ENCODE data around the gene PIGW. TPM values are rescaled to one million over a fixed set of nuclear protein-coding genes. Genes with fewer than 3 reads are reported as not detected.

PIGW gene
- total and polyA plus RNA-seq, 10 of the 15 experiments (the other 5 are each of a cell fraction or from before 2014, with no cell fraction given), result 6.0 to 31.5 (median 13.8) TPM

- H3K9ac ChIP-seq (ENCODE audit: control insufficient read depth, insufficient read depth, low read length), result peak within 1 kb of the TSS; percentile 95
- FAIRE-seq (no peak), DNase-seq (ENCODE audit: low read depth, low spot score) (peak; percentile 66), ATAC-seq (peak; percentile 80)
- WGBS (ENCODE audit: insufficient coverage, insufficient replicate concordance, low lambda C conversion rate, missing lambda C conversion rate), result under 1% methylated on average over 45 of the region's 71 CpGs
- H3K27ac ChIP-seq (ENCODE audit: control insufficient read depth, insufficient read depth), result peak within 1 kb of the TSS; percentile 90
- CTCF ChIA-PET, result interaction anchor here (0.7 to 4.6 kb wide), 8 partner anchors 10 to 732 kb away, joined by 3 to 34 read pairs (median 3); partner anchors contain the start of gene MRM1
- POLR2A ChIA-PET, result interaction anchor here (0.6 to 4.9 kb wide), 9 partner anchors 8 to 736 kb away, joined by 3 to 28 read pairs (median 5); partner anchors contain the start of genes DHRS11, MRM1, MYO19 and PIGW
- peak within 1 kb of the TSS; percentile 66 for H3K4me2 ChIP-seq (ENCODE audit: control insufficient read depth, insufficient read depth)
- SMC1A ChIA-PET (ENCODE audit: uncharacterized antibody, unreplicated experiment), result interaction anchor here (1.0 to 1.4 kb wide), 4 partner anchors 20 to 59 kb away, joined by 3 to 9 read pairs (median 4); partner anchors contain the start of gene MRM1
- H3K4me1 ChIP-seq (ENCODE audit: control insufficient read depth, insufficient read depth, low read length), result 0 out of 2 replicates have a peak, but pooled peaks cover 3% of the 10 kb centered on the region
- in situ Hi-C loops (cut with MboI) (no loop called here), intact Hi-C loops (cut with micrococcal nuclease; ENCODE audit: unreplicated experiment) (loop anchor here (1.0 to 5.0 kb wide), 2 partner anchors 8 to 58 kb away; partner anchors contain the start of gene MRM1)
- H3K9me3 ChIP-seq (replicated peaks; ENCODE audit: control insufficient read depth, insufficient read depth, low read length), result no peaks in the 10 kb centered on the region
- no peaks in the 10 kb centered on the region for H3K36me3 ChIP-seq (ENCODE audit: control insufficient read depth in 2 of 2, insufficient read depth in 2 of 2, low read length in 1 of 2)
- peaks cover 50% of the 10 kb centered on the region for H3K79me2 ChIP-seq (ENCODE audit: control insufficient read depth, insufficient read depth, low read length)
- H3K4me3 ChIP-seq, result peak within 1 kb of the TSS; percentile 89
- RAD21 ChIA-PET (ENCODE audit: unreplicated experiment), result interaction anchor here (0.6 to 2.3 kb wide), 6 partner anchors 9 to 666 kb away, joined by 3 to 15 read pairs (median 4); partner anchors contain the start of genes MRM1, MYO19 and PIGW
- H3K27me3 ChIP-seq (replicated peaks in 1 of 2; ENCODE audit: control insufficient read depth in 2 of 2, insufficient read depth in 2 of 2, low read length in 1 of 2), result no peaks in the 10 kb centered on the region
- H4K20me1 ChIP-seq (ENCODE audit: control insufficient read depth, insufficient read depth), result no peaks in the 10 kb centered on the region
- TSS peak; percentile 93 for BruUV-seq (replicated peaks)
- H2AFZ ChIP-seq (ENCODE audit: control insufficient read depth, low read depth, low read length), result peak within 1 kb of the TSS; percentile 89
- TF ChIP-seq RBBP5 (conservative IDR thresholded peaks at IDR 0.05) (no peak), KAT2A (conservative IDR thresholded peaks at IDR 0.05; ENCODE audit: control insufficient read depth, low read depth, low read length) (no peak), USF2 (IDR thresholded peaks at IDR 0.05; ENCODE audit: borderline replicate concordance, low read depth, low read length) (no peak), EED (IDR thresholded peaks at IDR 0.05; ENCODE audit: low read depth) (0 out of 2 replicates have a peak, but pooled peaks have one; percentile 47), GABPA (IDR thresholded peaks at IDR 0.05; ENCODE audit: low read depth) (no peak), IKZF1 (conservative IDR thresholded peaks at IDR 0.05) (peak; percentile 99), HDGF (IDR thresholded peaks at IDR 0.05) (0 out of 2 replicates have a peak, but pooled peaks have one; percentile 17), USF1 (IDR thresholded peaks at IDR 0.05; ENCODE audit: borderline replicate concordance, extremely low read length, insufficient read depth, low read depth, low read length) (no peak), ZNF384 (IDR thresholded peaks at IDR 0.05; ENCODE audit: borderline replicate concordance, low read depth, low read length) (no peak), KLF5 (IDR thresholded peaks at IDR 0.05; ENCODE audit: partially characterized antibody) (peak; percentile 35), YY1 (IDR thresholded peaks at IDR 0.05; ENCODE audit: low read depth, low read length) (0 out of 2 replicates have a peak, but pooled peaks have one; percentile 38), ATF7 (IDR thresholded peaks at IDR 0.05; ENCODE audit: low read depth) (0 out of 2 replicates have a peak, but pooled peaks have one; percentile 10), PAX5 (IDR thresholded peaks at IDR 0.05; ENCODE audit: borderline replicate concordance, low read depth, low read length) (no peak), CEBPB (IDR thresholded peaks at IDR 0.05; ENCODE audit: borderline replicate concordance in 1 of 2, low read depth in 2 of 2, low read length in 2 of 2) (no peak), SP1 (IDR thresholded peaks at IDR 0.05; ENCODE audit: low read depth, low read length) (no peak), MYB (IDR thresholded peaks at IDR 0.05; ENCODE audit: borderline replicate concordance, low read depth, low read length) (no peak), IKZF2 (IDR thresholded peaks at IDR 0.05) (0 out of 4 replicates have a peak, but pooled peaks of 1 of the 2 experiments have one; percentile 8), TCF12 (IDR thresholded peaks at IDR 0.05; ENCODE audit: low read depth, low read length) (0 out of 2 replicates have a peak, but pooled peaks have one; percentile 35), BACH1 (IDR thresholded peaks at IDR 0.05; ENCODE audit: borderline replicate concordance) (peak; percentile 55; the same call in 1 of the 2 replicates)
Measured at GRCh38 chr17:36544307-36545076, 9.7 kb downstream of the PIGW start, which contains the start of gene GGNBP2. Gene GGNBP2 (plus strand): TSS chr17:36544919. CDS start chr17:36545725, 806 bp downstream.
